GM19351 (cell line): ENCODE measurements around the gene CFAP91.
A peak's percentile ranks its signal among the peaks of the same experiment; 100 is the strongest.

ENCODE experiments used
- ATAC-seq: cut with Tn5 transposase; IDR thresholded peaks from one replicate; pipeline ENCODE4 v1.9.1; 2021; ENCODE audit warnings: mild to moderate bottlenecking, moderate library complexity; ENCODE audit not compliant: unreplicated experiment

The CFAP91 gene

GRCh38 chr3:119702530-119703527 is at the start of gene CFAP91:
Gene CFAP91, plus strand, starts transcription at chr3:119703022. Its CDS starts 77 bp downstream, at chr3:119703099.
- peak; percentile 91 for ATAC-seq

- no peak for ATAC-seq
These were observed 48.9 kb upstream of the CFAP91 start for GRCh38 chr3:119653876-119654275.

GRCh38 chr3:119657887-119658702 is 44.7 kb upstream of the CFAP91 start:
- ATAC-seq: no peak

- ATAC-seq: no peak
These were observed 43.8 kb upstream of the CFAP91 start for GRCh38 chr3:119658994-119659393.

GRCh38 chr3:119659606-119660291 is 43.1 kb upstream of the CFAP91 start:
- no peak for ATAC-seq

- ATAC-seq: no peak
These were observed 42.1 kb upstream of the CFAP91 start, which contains the start of gene POPDC2 for GRCh38 chr3:119660474-119661440. Gene POPDC2, minus strand, starts transcription at chr3:119660589. Its CDS starts 166 bp downstream, at chr3:119660423.

GRCh38 chr3:119662604-119663373 is 40.0 kb upstream of the CFAP91 start:
- ATAC-seq: no peak

- ATAC-seq: no peak
These were observed 38.9 kb upstream of the CFAP91 start for GRCh38 chr3:119663885-119664284.

GRCh38 chr3:119664370-119664769 is 38.5 kb upstream of the CFAP91 start:
- no peak for ATAC-seq

- peak; percentile 34 for ATAC-seq
These were observed 37.9 kb upstream of the CFAP91 start for GRCh38 chr3:119664850-119665379.

- no peak for ATAC-seq
These were observed 36.8 kb upstream of the CFAP91 start for GRCh38 chr3:119665954-119666559.

- ATAC-seq: no peak
These were observed 32.8 kb upstream of the CFAP91 start for GRCh38 chr3:119669906-119670570.

GRCh38 chr3:119672776-119673175 is 30.0 kb upstream of the CFAP91 start:
- no peak for ATAC-seq

- no peak for ATAC-seq
These were observed 28.9 kb upstream of the CFAP91 start for GRCh38 chr3:119673875-119674274.

- ATAC-seq: no peak
These were observed 27.5 kb upstream of the CFAP91 start for GRCh38 chr3:119675188-119675874.

- ATAC-seq: no peak
These were observed 26.8 kb upstream of the CFAP91 start for GRCh38 chr3:119676020-119676419.
